GM10248 (cell line): ENCODE measurements around the gene KIF26B.
"Not testable (repeated sequence)": the region's sequence is repeated elsewhere in the genome, so short reads cannot be mapped to it uniquely, and the experiment has no call there.

Experiments used
- CTCF ChIA-PET: fragments of 300-600 bp; sonication (Branson Sonifier 250); formaldehyde crosslinking; extraction: SDS; loops from one replicate; lab custom pipeline; 2021; ENCODE audit warnings: antibody characterized with exemption; lab: Yijun Ruan, JAX
- POLR2A ChIA-PET: fragments of 350-650 bp; sonication (Branson Sonifier 250); formaldehyde crosslinking; extraction: SDS; loops from one replicate; lab custom pipeline; 2020; ENCODE audit warnings: antibody characterized with exemption; lab: Yijun Ruan, JAX
- DNase-seq: peaks from one replicate; pipeline ENCODE4 v3.0.0; 2012; ENCODE audit errors: extremely low spot score
- CTCF ChIP-seq: IDR thresholded peaks from 2 replicates; pipeline ENCODE4 v1.5.1; 2012; ENCODE audit warnings: mild to moderate bottlenecking, low read depth; ENCODE audit errors: extremely low read depth, missing control alignments, control extremely low read depth

Gene KIF26B

GRCh38 chr1:245657371-245657770 is 502.6 kb downstream of the KIF26B start:
- POLR2A ChIA-PET: no interaction called here
- no peak for TF ChIP-seq CTCF
- CTCF ChIA-PET: interaction anchor here (0.9 to 1.3 kb wide), 2 partner anchors 9 to 10 kb away, joined by 4 to 5 read pairs; no protein-coding TSS in a partner anchor
- no peak for DNase-seq

GRCh38 chr1:245663373-245663772 is 508.6 kb downstream of the KIF26B start:
- TF ChIP-seq CTCF: no peak
- ChIA-PET POLR2A (no interaction called here), CTCF (interaction anchor here (1.2 kb wide), 1 partner anchor 11 kb away, joined by 3 read pairs; no protein-coding TSS in a partner anchor)
- no peak for DNase-seq

- no peak for TF ChIP-seq CTCF
- ChIA-PET CTCF (interaction anchor here (1.2 kb wide), 1 partner anchor 11 kb away, joined by 3 read pairs; no protein-coding TSS in a partner anchor), POLR2A (no interaction called here)
- no peak for DNase-seq
These were observed 509.1 kb downstream of the KIF26B start for GRCh38 chr1:245663841-245664240.

GRCh38 chr1:245666412-245666811 is 511.6 kb downstream of the KIF26B start:
- no peak for DNase-seq
- ChIA-PET CTCF (interaction anchor here (1.7 to 3.7 kb wide), 2 partner anchors 9 to 10 kb away, joined by 5 to 10 read pairs; no protein-coding TSS in a partner anchor), POLR2A (no interaction called here)

GRCh38 chr1:245671349-245671748 is 516.6 kb downstream of the KIF26B start:
- no peak for TF ChIP-seq CTCF
- CTCF ChIA-PET: no interaction called here
- no peak for DNase-seq
- POLR2A ChIA-PET: no interaction called here

More at GRCh38 chr1:245666412-245666811, 511.6 kb downstream of the KIF26B start:
- TF ChIP-seq CTCF: no peak

GRCh38 chr1:245671966-245672767 is 517.4 kb downstream of the KIF26B start:
- no peak for DNase-seq
- TF ChIP-seq CTCF: no peak
- ChIA-PET POLR2A (no interaction called here), CTCF (no interaction called here)

GRCh38 chr1:245672836-245673656 is 518.3 kb downstream of the KIF26B start:
- CTCF ChIA-PET, POLR2A ChIA-PET, DNase-seq: not testable (repeated sequence)
